Adrenal gland (tissue), 12 donors: ENCODE measurements around the gene DEFB124. TPM values are rescaled to one million over a fixed set of nuclear protein-coding genes. Genes with fewer than 3 reads are reported as not detected.

Experiments
- DNase-seq, 7 donors: peaks; one replicate each; pipeline ENCODE4 v3.0.0-alpha.2; 2019 to 2020
- H3K27ac ChIP-seq, 5 donors: fragments of 200-600 bp; sonication (generic) in 4 of 5; 1 replicate in 3 of 5; 2 replicates in 2 of 5; pipeline versions ENCODE4 v1.5.1 to v1.8.0; 2016 to 2020; ENCODE audit warnings: mild to moderate bottlenecking in 1 of 5
- H3K27me3 ChIP-seq: fragments of 200-600 bp; 2 replicates; pipeline ENCODE4 v1.8.0; 2021
- H3K36me3 ChIP-seq, 2 donors: fragments of 200-600 bp; replicated peaks in 1 of 2; 1 replicate in 1 of 2; 2 replicates in 1 of 2; pipeline versions ENCODE4 v1.5.1 to v1.8.0; 2018 to 2022
- H3K4me1 ChIP-seq, 2 donors: fragments of 200-600 bp; replicated peaks in 1 of 2; 1 replicate in 1 of 2; 2 replicates in 1 of 2; pipeline versions ENCODE4 v1.5.1 to v1.8.0; 2018 to 2021
- H3K4me3 ChIP-seq, 4 donors: fragments of 200-600 bp; sonication (generic) in 3 of 4; one replicate each; pipeline ENCODE4 v1.5.1; 2016 to 2018
- H3K9me3 ChIP-seq, 3 donors: fragments of 200-600 bp; sonication (generic) in 1 of 3; replicated peaks in 1 of 3; 1 replicate in 2 of 3; 2 replicates in 1 of 3; pipeline versions ENCODE4 v1.5.1 to v1.8.0; 2016 to 2021
- POLR2A ChIP-seq, 2 donors: fragments of 450-650 bp; IDR thresholded peaks; one replicate each; pipeline ENCODE4 v1.6.1; 2017; ENCODE audit warnings: antibody characterized with exemption in 2 of 2, mild to moderate bottlenecking in 2 of 2, moderate library complexity in 1 of 2
- WGBS, 4 donors: extraction: QIAGEN DNeasy Blood & Tissue Kit in 2 of 4; methylation state at CpG; one replicate each; pipeline versions ENCODE4 v1.1.5 to v1.1.7; 2013 to 2017; 5-methylcytosine and 5-hydroxymethylcytosine counted together
- intact Hi-C, 2 donors: fragments of 100-400 bp; cut with DNase I; formaldehyde crosslinking; loops; one replicate each; pipeline versions ENCODE4 v1.14.1 to v1.15.0; 2022 to 2023
- polyA plus RNA-seq, 3 donors: library from polyadenylated mRNA; stranded (reverse); fragments of 200-250 nt in 2 of 3; fragments of 350-450 nt in 1 of 3; fragmentation: Illumina TruSeq in 1 of 3; extraction: RNeasy Lipid Tissue Mini Kit (QIAGEN cat#74804) in 1 of 3; gene quantifications; one replicate each; pipeline ENCODE4 v1.2.3, GENCODE V29; 2013 to 2014
- total RNA-seq, 9 donors: library from RNA; depleted of rRNA in 4 of 9; stranded (reverse); fragments of >200 nt in 4 of 9; fragments of 120-200 nt in 1 of 9; fragmentation: NEBNext Ultra II Directional in 1 of 9; extraction: Animal tissue kit (Norgen Biotek cat#: 25700) in 1 of 9; gene quantifications; one replicate each; pipeline versions ENCODE4 v1.1.0 to v1.2.4, GENCODE V29; 2013 to 2023
- TF ChIP-seq, protein P1 (sequence below), 6 experiments: fragments of 450-650 bp in 4 of 6; fragments of 200-600 bp in 2 of 6; sonication (generic) in 1 of 6; IDR thresholded peaks; 1 replicate in 5 of 6; 2 replicates in 1 of 6; pipeline versions ENCODE4 v1.5.1 to v1.8.0; 2016 to 2021; ENCODE audit warnings: antibody characterized with exemption in 6 of 6, mild to moderate bottlenecking in 2 of 6, moderate library complexity in 1 of 6
- donor health status: healthy with polysubstance abuse.
- donor health status: Bipolar disorder and iron deficiency.
- donor health status: DM: yes; HTN: yes; CAD: no.
- donor health status: DM: no; HTN: no; CAD: no.
- donor health status: DM: no; HTN: no; CAD: no.
- donor health status: DM: yes; HTN: yes; CAD: no.

DEFB124 gene
- total and polyA plus RNA-seq, 12 donors, result 0.20 TPM; not detected in 11

DNA sequence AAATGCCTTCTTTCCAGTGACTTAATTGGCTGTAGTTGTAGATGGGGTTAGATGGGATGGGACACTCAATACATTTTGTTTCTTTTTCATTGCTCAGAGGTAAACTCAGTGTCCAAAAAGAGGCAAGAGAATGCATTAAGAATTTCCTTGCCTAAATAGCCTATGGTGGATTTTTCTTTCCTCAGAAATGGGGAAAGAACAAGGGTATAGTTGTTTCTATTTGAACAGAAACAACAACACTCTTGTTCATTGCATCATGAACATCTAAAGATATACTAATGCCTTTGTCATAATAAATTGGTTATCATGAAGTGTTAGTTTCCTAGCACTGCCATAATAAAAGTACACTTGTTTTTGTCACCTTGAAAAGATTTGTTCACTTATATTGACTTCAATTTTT, 49.1 kb downstream of the DEFB124 start:
- Histone ChIP-seq H3K4me3 (no peak overlapping the region), H3K9me3 (no peaks in the 10 kb centered on the region), H3K36me3 (no peaks in the 10 kb centered on the region), H3K4me1 (no peaks in the 10 kb centered on the region), H3K27ac (no peak overlapping the region), H3K27me3 (no peaks in the 10 kb centered on the region)
- no peak for DNase-seq
- intact Hi-C loops, result no loop called here
- TF ChIP-seq POLR2A (IDR thresholded peaks at IDR 0.05), result no peak
- TF ChIP-seq, protein P1, sequence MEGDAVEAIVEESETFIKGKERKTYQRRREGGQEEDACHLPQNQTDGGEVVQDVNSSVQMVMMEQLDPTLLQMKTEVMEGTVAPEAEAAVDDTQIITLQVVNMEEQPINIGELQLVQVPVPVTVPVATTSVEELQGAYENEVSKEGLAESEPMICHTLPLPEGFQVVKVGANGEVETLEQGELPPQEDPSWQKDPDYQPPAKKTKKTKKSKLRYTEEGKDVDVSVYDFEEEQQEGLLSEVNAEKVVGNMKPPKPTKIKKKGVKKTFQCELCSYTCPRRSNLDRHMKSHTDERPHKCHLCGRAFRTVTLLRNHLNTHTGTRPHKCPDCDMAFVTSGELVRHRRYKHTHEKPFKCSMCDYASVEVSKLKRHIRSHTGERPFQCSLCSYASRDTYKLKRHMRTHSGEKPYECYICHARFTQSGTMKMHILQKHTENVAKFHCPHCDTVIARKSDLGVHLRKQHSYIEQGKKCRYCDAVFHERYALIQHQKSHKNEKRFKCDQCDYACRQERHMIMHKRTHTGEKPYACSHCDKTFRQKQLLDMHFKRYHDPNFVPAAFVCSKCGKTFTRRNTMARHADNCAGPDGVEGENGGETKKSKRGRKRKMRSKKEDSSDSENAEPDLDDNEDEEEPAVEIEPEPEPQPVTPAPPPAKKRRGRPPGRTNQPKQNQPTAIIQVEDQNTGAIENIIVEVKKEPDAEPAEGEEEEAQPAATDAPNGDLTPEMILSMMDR (IDR thresholded peaks at IDR 0.05), result no peak

DNA sequence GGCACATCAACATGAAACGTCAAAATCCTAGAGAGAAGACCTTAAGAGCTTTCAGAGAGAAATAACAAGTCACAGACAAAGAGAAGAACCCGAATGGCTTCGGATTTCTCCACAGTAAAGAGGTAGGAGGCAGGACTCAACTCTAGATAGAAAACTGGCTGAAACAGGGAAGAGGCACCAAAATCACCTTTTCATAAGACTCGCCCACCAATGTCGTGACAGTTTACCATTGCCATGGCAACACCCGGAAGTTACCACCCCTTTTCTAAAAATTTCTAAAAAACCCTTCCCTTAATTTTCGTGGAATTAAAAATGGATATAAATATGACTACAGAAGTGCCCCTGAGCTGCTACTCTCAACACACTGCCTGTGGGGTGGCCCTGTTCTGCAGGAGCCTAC, 56.6 kb downstream of the DEFB124 start:
- Histone ChIP-seq H3K4me1 (no peaks in the 10 kb centered on the region), H3K27ac (no peak overlapping the region), H3K9me3 (no peaks in the 10 kb centered on the region), H3K4me3 (no peak overlapping the region), H3K36me3 (no peaks in the 10 kb centered on the region), H3K27me3 (no peaks in the 10 kb centered on the region)
- intact Hi-C loops, result no loop called here
- TF ChIP-seq, protein P1 (IDR thresholded peaks at IDR 0.05), result no peak
- no peak for TF ChIP-seq POLR2A (IDR thresholded peaks at IDR 0.05)
- 70 to 80% (median 75%) methylated on average over 7 of the region's 7 CpGs for WGBS, 4 donors
- no peak for DNase-seq

DNA sequence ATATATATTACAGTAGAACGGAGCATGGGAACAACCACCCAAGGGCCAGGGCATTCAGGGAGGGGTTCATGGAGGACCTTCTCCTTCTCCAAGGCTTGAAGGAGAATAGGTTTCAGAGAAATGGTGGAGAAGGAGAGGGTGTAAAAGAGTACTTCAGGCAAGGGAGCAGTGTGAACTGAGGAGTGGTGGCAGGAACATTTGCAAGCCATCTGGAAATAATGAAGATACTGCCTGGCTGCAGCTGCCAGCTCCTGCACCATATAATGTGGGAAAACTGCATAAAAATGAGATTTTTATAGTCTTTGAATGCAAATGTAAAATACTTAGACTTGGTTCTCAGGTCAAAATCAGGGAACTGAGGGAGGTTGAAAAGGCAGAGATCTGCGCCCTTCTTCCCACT, 59.3 kb downstream of the DEFB124 start:
- Histone ChIP-seq H3K4me1 (no peaks in the 10 kb centered on the region), H3K4me3 (no peak overlapping the region), H3K36me3 (no peaks in the 10 kb centered on the region), H3K9me3 (no peaks in the 10 kb centered on the region), H3K27ac (no peak overlapping the region), H3K27me3 (no peaks in the 10 kb centered on the region)
- 79 to 90% (median 84%) methylated on average over 2 of the region's 2 CpGs for WGBS, 4 donors
- intact Hi-C loops, result no loop called here
- no peak for DNase-seq
- TF ChIP-seq, protein P1 (IDR thresholded peaks at IDR 0.05), result no peak
- TF ChIP-seq POLR2A (IDR thresholded peaks at IDR 0.05), result no peak

Other genes with a start within 250 kb of the DEFB124 start
- not detected for gene DEFB115, start 217.5 kb downstream of the DEFB124 start, total RNA-seq
- not detected for gene DEFB115, start 217.5 kb downstream of the DEFB124 start, polyA plus RNA-seq
- gene DEFB116, start 166.5 kb downstream of the DEFB124 start, total RNA-seq, result not detected
- gene DEFB116, start 166.5 kb downstream of the DEFB124 start, polyA plus RNA-seq, result not detected
- gene DEFB118, start 106.5 kb downstream of the DEFB124 start, total RNA-seq, result not detected
- not detected for gene DEFB118, start 106.5 kb downstream of the DEFB124 start, polyA plus RNA-seq
- gene DEFB119, start 84.5 kb downstream of the DEFB124 start, total RNA-seq, result not detected
- not detected for gene DEFB119, start 84.5 kb downstream of the DEFB124 start, polyA plus RNA-seq
- not detected for gene DEFB121, start 68.9 kb downstream of the DEFB124 start, total RNA-seq
- gene DEFB121, start 68.9 kb downstream of the DEFB124 start, polyA plus RNA-seq, result not detected
- not detected for gene DEFB123, start 34.5 kb downstream of the DEFB124 start, total RNA-seq
- gene DEFB123, start 34.5 kb downstream of the DEFB124 start, polyA plus RNA-seq, result not detected
- 10 to 100 TPM in 1 of 9 donors, 1 to 10 TPM in 6, under 1 TPM in 2; 0.26 to 19.3 (median 2.4) TPM for gene REM1, start 161 bp upstream of the DEFB124 start, total RNA-seq
- 1 to 10 TPM in 2 of 3 donors, under 1 TPM in 1; 0.48 to 6.8 (median 3.4) TPM for gene REM1, start 161 bp upstream of the DEFB124 start, polyA plus RNA-seq
- gene HM13, start 39.3 kb upstream of the DEFB124 start, total RNA-seq, result 100 to 1,000 TPM in 6 of 9 donors, 10 to 100 TPM in 3; 48.5 to 356 (median 152) TPM
- gene HM13, start 39.3 kb upstream of the DEFB124 start, polyA plus RNA-seq, result 100 to 1,000 TPM; 177 to 241 (median 236) TPM
- gene ID1, start 130.2 kb upstream of the DEFB124 start, total RNA-seq, result 100 to 1,000 TPM in 7 of 9 donors, 10 to 100 TPM in 2; 40.9 to 468 (median 110) TPM
- gene ID1, start 130.2 kb upstream of the DEFB124 start, polyA plus RNA-seq, result 100 to 1,000 TPM in 2 of 3 donors, 10 to 100 TPM in 1; 19.8 to 357 (median 192) TPM
- 1 to 10 TPM in 1 of 9 donors, not detected in 8; 1.6 TPM for gene COX4I2, start 162.8 kb upstream of the DEFB124 start, total RNA-seq
- gene COX4I2, start 162.8 kb upstream of the DEFB124 start, polyA plus RNA-seq, result 10 to 100 TPM in 1 of 3 donors, 1 to 10 TPM in 1, under 1 TPM in 1; 0.26 to 12.9 (median 2.8) TPM
- 100 to 1,000 TPM in 2 of 9 donors, 10 to 100 TPM in 7; 42.9 to 143 (median 74.4) TPM for gene BCL2L1, start 247.7 kb upstream of the DEFB124 start, total RNA-seq
- gene BCL2L1, start 247.7 kb upstream of the DEFB124 start, polyA plus RNA-seq, result 10 to 100 TPM; 40.2 to 67.9 (median 40.8) TPM